ENCODE data around the gene NAT8. TPM values are rescaled to one million over a fixed set of nuclear protein-coding genes. Genes with fewer than 3 reads are reported as not detected.

The NAT8 gene
- total and polyA plus RNA-seq, 8 donors: 0.09 TPM; not detected in 7

GRCh38 chr2:73601780-73602179 lies 40.4 kb downstream of the NAT8 start:
- DNase-seq (no peak), ATAC-seq (no peak), FAIRE-seq (no peak)
- TF ChIP-seq, protein P1, sequence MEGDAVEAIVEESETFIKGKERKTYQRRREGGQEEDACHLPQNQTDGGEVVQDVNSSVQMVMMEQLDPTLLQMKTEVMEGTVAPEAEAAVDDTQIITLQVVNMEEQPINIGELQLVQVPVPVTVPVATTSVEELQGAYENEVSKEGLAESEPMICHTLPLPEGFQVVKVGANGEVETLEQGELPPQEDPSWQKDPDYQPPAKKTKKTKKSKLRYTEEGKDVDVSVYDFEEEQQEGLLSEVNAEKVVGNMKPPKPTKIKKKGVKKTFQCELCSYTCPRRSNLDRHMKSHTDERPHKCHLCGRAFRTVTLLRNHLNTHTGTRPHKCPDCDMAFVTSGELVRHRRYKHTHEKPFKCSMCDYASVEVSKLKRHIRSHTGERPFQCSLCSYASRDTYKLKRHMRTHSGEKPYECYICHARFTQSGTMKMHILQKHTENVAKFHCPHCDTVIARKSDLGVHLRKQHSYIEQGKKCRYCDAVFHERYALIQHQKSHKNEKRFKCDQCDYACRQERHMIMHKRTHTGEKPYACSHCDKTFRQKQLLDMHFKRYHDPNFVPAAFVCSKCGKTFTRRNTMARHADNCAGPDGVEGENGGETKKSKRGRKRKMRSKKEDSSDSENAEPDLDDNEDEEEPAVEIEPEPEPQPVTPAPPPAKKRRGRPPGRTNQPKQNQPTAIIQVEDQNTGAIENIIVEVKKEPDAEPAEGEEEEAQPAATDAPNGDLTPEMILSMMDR (IDR thresholded peaks at IDR 0.05): no peak
- H3K27me3 ChIP-seq: no peaks in the 10 kb centered on the region
- H3K27ac ChIP-seq: no peak overlapping the region
- WGBS, 2 donors: 90 to 92% methylated on average over 5 of the region's 5 CpGs
- intact Hi-C loops (cut with DNase I): no loop called here
- no peaks in the 10 kb centered on the region for H3K9me3 ChIP-seq
- H3K4me3 ChIP-seq: no peak overlapping the region
- peaks cover 0 to 12% (median 0%) of the 10 kb centered on the region in 3 donors for H3K36me3 ChIP-seq
- H3K4me1 ChIP-seq: no peaks in the 10 kb centered on the region

DNA sequence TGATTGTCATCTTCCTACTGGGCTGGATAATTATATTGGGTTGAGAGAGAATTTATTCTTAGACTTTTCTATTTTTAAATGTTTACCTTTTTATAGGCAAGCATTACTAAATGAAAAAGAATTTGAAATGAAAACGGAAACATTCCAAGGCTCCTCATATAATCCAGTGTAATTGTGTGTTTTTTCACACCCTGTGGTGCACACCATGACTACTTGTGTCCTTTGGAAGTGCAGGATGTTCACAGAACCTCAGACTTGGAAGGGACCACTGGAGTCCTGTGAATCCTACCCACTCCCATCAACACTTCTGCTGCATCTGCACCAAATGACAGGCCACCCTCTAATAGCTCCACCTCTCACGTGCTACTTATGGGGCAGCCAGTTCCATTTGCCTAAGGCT lies 48.0 kb downstream of the NAT8 start:
- no peaks in the 10 kb centered on the region for H3K4me1 ChIP-seq
- DNase-seq (no peak), ATAC-seq (no peak), FAIRE-seq (no peak)
- H3K27ac ChIP-seq: no peak overlapping the region
- 95 to 97% methylated on average over 2 of the region's 2 CpGs for WGBS, 2 donors
- no peaks in the 10 kb centered on the region for H3K27me3 ChIP-seq
- TF ChIP-seq, protein P1 (IDR thresholded peaks at IDR 0.05): no peak
- H3K4me3 ChIP-seq: no peak overlapping the region
- no peaks in the 10 kb centered on the region for H3K36me3 ChIP-seq
- no peaks in the 10 kb centered on the region for H3K9me3 ChIP-seq
- intact Hi-C loops (cut with DNase I): no loop called here

GRCh38 chr2:73593680-73594079 lies 48.5 kb downstream of the NAT8 start:
- no peaks in the 10 kb centered on the region for H3K27me3 ChIP-seq
- H3K36me3 ChIP-seq: no peaks in the 10 kb centered on the region
- no peak overlapping the region for H3K4me3 ChIP-seq
- intact Hi-C loops (cut with DNase I): no loop called here
- ATAC-seq: no peak
- TF ChIP-seq, protein P1 (IDR thresholded peaks at IDR 0.05): no peak
- no peak for DNase-seq
- 95 to 97% methylated on average over 2 of the region's 2 CpGs for WGBS, 2 donors
- no peaks in the 10 kb centered on the region for H3K9me3 ChIP-seq
- no peak overlapping the region for H3K27ac ChIP-seq
- H3K4me1 ChIP-seq: no peaks in the 10 kb centered on the region
- FAIRE-seq: no peak

Other genes starting within 250 kb of the NAT8 start
- 10 to 100 TPM; 10.1 to 14.6 (median 11.7) TPM for gene TPRKB, start 94.9 kb upstream of the NAT8 start, total RNA-seq
- 10 to 100 TPM; 30.6 to 31.0 TPM for gene TPRKB, start 94.9 kb upstream of the NAT8 start, polyA plus RNA-seq
- gene DUSP11, start 137.7 kb upstream of the NAT8 start, total RNA-seq: 10 to 100 TPM in 1 of 6 donors, 1 to 10 TPM in 5; 4.7 to 12.1 (median 6.8) TPM
- 10 to 100 TPM in 1 of 2 donors, 1 to 10 TPM in 1; 7.3 to 11.7 TPM for gene DUSP11, start 137.7 kb upstream of the NAT8 start, polyA plus RNA-seq
- gene C2orf78, start 141.8 kb upstream of the NAT8 start, total RNA-seq: not detected
- gene C2orf78, start 141.8 kb upstream of the NAT8 start, polyA plus RNA-seq: not detected
- 10 to 100 TPM; 11.7 to 24.4 (median 13.2) TPM for gene STAMBP, start 186.5 kb upstream of the NAT8 start, total RNA-seq
- 10 to 100 TPM in 1 of 2 donors, 1 to 10 TPM in 1; 9.8 to 16.7 TPM for gene STAMBP, start 186.5 kb upstream of the NAT8 start, polyA plus RNA-seq